HL-60 (cell line): ENCODE results near the gene C2orf15.

Experiments
- DNase-seq, 2 experiments: peaks; one replicate each; pipeline ENCODE4 v3.0.0-alpha.2; 2010 to 2020; ENCODE audit warnings: low read depth in 1 of 2, low spot score in 1 of 2
- H3K27ac ChIP-seq: fragments of 250-450 bp; sonication (Bioruptor Pico); replicated peaks from 2 replicates; pipeline ENCODE4 v1.5.1; 2020; ENCODE audit warnings: mild to moderate bottlenecking, moderate library complexity
- H3K27me3 ChIP-seq: fragments of 250-450 bp; sonication (Bioruptor Pico); 2 replicates; pipeline ENCODE4 v1.5.1; 2021; ENCODE audit warnings: mild to moderate bottlenecking, moderate library complexity; ENCODE audit not compliant: insufficient read depth, poor library complexity, severe bottlenecking
- H3K4me3 ChIP-seq: replicated peaks from 2 replicates; pipeline ENCODE4 v1.5.1; 2011; ENCODE audit warnings: mild to moderate bottlenecking, control low read depth, low read length; ENCODE audit not compliant: insufficient read depth
- GABPA ChIP-seq: IDR thresholded peaks from 2 replicates; pipeline ENCODE4 v1.6.1; 2012; ENCODE audit warnings: low read depth
- POLR2AphosphoS5 ChIP-seq: IDR thresholded peaks from 2 replicates; pipeline ENCODE4 v1.6.1; 2012; ENCODE audit warnings: low read depth
- SPI1 ChIP-seq: IDR thresholded peaks from 2 replicates; pipeline ENCODE4 v1.6.1; 2012; ENCODE audit warnings: low read depth, mild to moderate bottlenecking, borderline replicate concordance
- TF ChIP-seq, protein P1 (sequence below): IDR thresholded peaks from 2 replicates; pipeline ENCODE4 v1.6.1; 2012; ENCODE audit warnings: low read depth; ENCODE audit not compliant: insufficient replicate concordance
- TF ChIP-seq, protein P2 (sequence below): IDR thresholded peaks from one replicate; pipeline ENCODE4 v1.5.1; 2011; ENCODE audit warnings: low read length, control low read depth, inconsistent platforms; ENCODE audit not compliant: insufficient read depth

Gene C2orf15

GRCh38 chr2:99171377-99172140, 30.1 kb downstream of the C2orf15 start:
- TF ChIP-seq, protein P1, sequence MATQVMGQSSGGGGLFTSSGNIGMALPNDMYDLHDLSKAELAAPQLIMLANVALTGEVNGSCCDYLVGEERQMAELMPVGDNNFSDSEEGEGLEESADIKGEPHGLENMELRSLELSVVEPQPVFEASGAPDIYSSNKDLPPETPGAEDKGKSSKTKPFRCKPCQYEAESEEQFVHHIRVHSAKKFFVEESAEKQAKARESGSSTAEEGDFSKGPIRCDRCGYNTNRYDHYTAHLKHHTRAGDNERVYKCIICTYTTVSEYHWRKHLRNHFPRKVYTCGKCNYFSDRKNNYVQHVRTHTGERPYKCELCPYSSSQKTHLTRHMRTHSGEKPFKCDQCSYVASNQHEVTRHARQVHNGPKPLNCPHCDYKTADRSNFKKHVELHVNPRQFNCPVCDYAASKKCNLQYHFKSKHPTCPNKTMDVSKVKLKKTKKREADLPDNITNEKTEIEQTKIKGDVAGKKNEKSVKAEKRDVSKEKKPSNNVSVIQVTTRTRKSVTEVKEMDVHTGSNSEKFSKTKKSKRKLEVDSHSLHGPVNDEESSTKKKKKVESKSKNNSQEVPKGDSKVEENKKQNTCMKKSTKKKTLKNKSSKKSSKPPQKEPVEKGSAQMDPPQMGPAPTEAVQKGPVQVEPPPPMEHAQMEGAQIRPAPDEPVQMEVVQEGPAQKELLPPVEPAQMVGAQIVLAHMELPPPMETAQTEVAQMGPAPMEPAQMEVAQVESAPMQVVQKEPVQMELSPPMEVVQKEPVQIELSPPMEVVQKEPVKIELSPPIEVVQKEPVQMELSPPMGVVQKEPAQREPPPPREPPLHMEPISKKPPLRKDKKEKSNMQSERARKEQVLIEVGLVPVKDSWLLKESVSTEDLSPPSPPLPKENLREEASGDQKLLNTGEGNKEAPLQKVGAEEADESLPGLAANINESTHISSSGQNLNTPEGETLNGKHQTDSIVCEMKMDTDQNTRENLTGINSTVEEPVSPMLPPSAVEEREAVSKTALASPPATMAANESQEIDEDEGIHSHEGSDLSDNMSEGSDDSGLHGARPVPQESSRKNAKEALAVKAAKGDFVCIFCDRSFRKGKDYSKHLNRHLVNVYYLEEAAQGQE = no peak
- TF ChIP-seq, protein P2, sequence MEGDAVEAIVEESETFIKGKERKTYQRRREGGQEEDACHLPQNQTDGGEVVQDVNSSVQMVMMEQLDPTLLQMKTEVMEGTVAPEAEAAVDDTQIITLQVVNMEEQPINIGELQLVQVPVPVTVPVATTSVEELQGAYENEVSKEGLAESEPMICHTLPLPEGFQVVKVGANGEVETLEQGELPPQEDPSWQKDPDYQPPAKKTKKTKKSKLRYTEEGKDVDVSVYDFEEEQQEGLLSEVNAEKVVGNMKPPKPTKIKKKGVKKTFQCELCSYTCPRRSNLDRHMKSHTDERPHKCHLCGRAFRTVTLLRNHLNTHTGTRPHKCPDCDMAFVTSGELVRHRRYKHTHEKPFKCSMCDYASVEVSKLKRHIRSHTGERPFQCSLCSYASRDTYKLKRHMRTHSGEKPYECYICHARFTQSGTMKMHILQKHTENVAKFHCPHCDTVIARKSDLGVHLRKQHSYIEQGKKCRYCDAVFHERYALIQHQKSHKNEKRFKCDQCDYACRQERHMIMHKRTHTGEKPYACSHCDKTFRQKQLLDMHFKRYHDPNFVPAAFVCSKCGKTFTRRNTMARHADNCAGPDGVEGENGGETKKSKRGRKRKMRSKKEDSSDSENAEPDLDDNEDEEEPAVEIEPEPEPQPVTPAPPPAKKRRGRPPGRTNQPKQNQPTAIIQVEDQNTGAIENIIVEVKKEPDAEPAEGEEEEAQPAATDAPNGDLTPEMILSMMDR = no peak
- TF ChIP-seq POLR2AphosphoS5 (no peak), SPI1 (no peak), GABPA (no peak)
- Histone ChIP-seq H3K27ac (no peak overlapping the region), H3K4me3 (no peak overlapping the region), H3K27me3 (no peaks in the 10 kb centered on the region)
- no peak for DNase-seq

DNA sequence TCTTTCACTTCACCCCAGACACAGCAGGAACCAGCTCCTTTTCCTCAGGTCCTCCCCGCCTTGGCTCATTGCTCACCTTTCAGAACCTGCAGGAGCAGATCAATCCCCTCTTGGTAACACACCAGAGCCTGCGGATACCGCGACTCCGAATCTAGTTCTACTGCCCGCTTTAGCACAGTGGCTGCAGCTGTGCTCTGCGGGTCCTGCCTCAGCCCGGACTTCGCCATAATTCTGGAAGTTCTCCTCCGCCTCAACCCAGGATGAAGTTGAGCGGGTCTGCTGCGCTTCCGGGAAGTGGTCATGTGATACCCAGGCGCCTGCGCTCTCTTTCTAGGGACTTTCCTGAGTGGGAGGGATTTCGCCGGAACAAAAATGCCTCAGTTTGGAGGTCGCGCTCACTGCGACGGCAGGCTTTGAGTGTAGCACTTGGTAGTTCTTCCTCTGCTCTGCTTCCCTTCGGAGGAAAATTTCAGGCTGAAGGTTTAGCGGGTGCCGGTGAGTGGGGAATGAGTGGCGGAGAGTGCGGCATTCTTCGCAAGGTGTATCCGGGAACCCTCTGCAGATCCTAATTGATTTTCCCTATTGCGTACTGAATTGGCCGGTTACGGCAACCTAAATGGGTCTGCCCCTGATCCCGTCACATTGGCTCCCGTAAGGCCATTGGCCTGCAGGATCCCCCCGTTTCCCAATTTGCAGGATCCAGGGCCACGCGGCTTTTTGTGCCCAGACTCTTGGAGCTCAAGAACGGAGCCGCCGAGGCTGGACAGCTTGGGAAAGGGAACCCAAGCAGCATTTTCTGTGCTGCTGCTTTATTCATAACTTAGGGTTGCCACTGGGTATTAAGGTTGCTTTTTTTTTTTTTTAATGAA, 39.5 kb downstream of the C2orf15 start, which contains the start of the genes MITD1 and MRPL30:
Gene MITD1 (minus strand): TSS at position 304 of the 869 bp plus-strand sequence. CDS start 77 bp downstream, at position 227.
Gene MRPL30 (plus strand): TSS at position 430 of the 869 bp plus-strand sequence. CDS start 5,020 bp downstream, outside the sequence.
- Histone ChIP-seq H3K27me3 (no peaks in the 10 kb centered on the region), H3K27ac (peak within 1 kb of the TSS; percentile 76), H3K4me3 (peak within 1 kb of the TSS; percentile 80)
- TF ChIP-seq SPI1 (peak; percentile 8; the same call in 1 of the 2 replicates), POLR2AphosphoS5 (peak; percentile 88), GABPA (peak; percentile 97)
- TF ChIP-seq, protein P1 = no peak
- peak; percentile 90 to 95 for DNase-seq

- peak overlapping the region; percentile 76 for H3K27ac ChIP-seq
- peak overlapping the region; percentile 80 for H3K4me3 ChIP-seq
- no peak for DNase-seq
- no peaks in the 10 kb centered on the region for H3K27me3 ChIP-seq
- TF ChIP-seq POLR2AphosphoS5 = no peak
- no peak for TF ChIP-seq SPI1
- TF ChIP-seq, protein P1 = no peak
- TF ChIP-seq GABPA = no peak
- TF ChIP-seq, protein P2 = no peak
These were observed 40.1 kb downstream of the C2orf15 start for GRCh38 chr2:99181624-99182000.
